ENCODE data around the gene GPC3. TPM values are rescaled to one million over a fixed set of nuclear protein-coding genes. Genes with fewer than 3 reads are reported as not detected.
"Not testable (repeated sequence)": the region's sequence is repeated elsewhere in the genome, so short reads cannot be mapped to it uniquely, and the experiment has no call there.

The GPC3 gene
- total RNA-seq, 1 donor = not detected

GRCh38 chrX:133897593-133898163, 87.7 kb downstream of the GPC3 start:
- DNase-seq (ENCODE audit: insufficient read length, low spot score, missing footprints) = no peak
- Histone ChIP-seq H4K20me1 (ENCODE audit: insufficient read depth, low read length) (no peaks in the 10 kb centered on the region), H3K4me1 (ENCODE audit: insufficient read depth, low read length) (no peaks in the 10 kb centered on the region), H3K4me2 (ENCODE audit: insufficient read depth, low read length) (no peak overlapping the region), H3K36me3 (ENCODE audit: insufficient read depth, low read length) (no peaks in the 10 kb centered on the region), H3K4me3 (ENCODE audit: insufficient read depth, low read length) (no peak overlapping the region), H3K27ac (ENCODE audit: low read depth, low read length) (no peak overlapping the region), H3K79me2 (ENCODE audit: insufficient read depth, low read length) (no peaks in the 10 kb centered on the region), H3K9me3 (ENCODE audit: low read depth, low read length) (no peaks in the 10 kb centered on the region), H3K27me3 (ENCODE audit: insufficient read depth, low read length) (no peaks in the 10 kb centered on the region), H2AFZ (ENCODE audit: low read length) (no peak overlapping the region)
- no peak for TF ChIP-seq CTCF (IDR thresholded peaks at IDR 0.05; ENCODE audit: extremely low read depth, low read depth, low read length)

GRCh38 chrX:133892337-133892736, 93.1 kb downstream of the GPC3 start:
- H3K4me1 ChIP-seq (ENCODE audit: insufficient read depth, low read length) = no peaks in the 10 kb centered on the region
- H3K27me3 ChIP-seq (ENCODE audit: insufficient read depth, low read length) = no peaks in the 10 kb centered on the region
- no peaks in the 10 kb centered on the region for H3K36me3 ChIP-seq (ENCODE audit: insufficient read depth, low read length)
- no peak for TF ChIP-seq CTCF (IDR thresholded peaks at IDR 0.05; ENCODE audit: extremely low read depth, low read depth, low read length)
- DNase-seq (ENCODE audit: insufficient read length, low spot score, missing footprints) = no peak
- H3K9me3 ChIP-seq (ENCODE audit: low read depth, low read length) = no peaks in the 10 kb centered on the region
- H3K4me3 ChIP-seq (ENCODE audit: insufficient read depth, low read length) = no peak overlapping the region
- H4K20me1 ChIP-seq (ENCODE audit: insufficient read depth, low read length) = no peaks in the 10 kb centered on the region
- H3K27ac ChIP-seq (ENCODE audit: low read depth, low read length) = no peak overlapping the region
- no peak overlapping the region for H3K4me2 ChIP-seq (ENCODE audit: insufficient read depth, low read length)
- no peak overlapping the region for H2AFZ ChIP-seq (ENCODE audit: low read length)
- H3K79me2 ChIP-seq (ENCODE audit: insufficient read depth, low read length) = no peaks in the 10 kb centered on the region

GRCh38 chrX:133888984-133889383, 96.4 kb downstream of the GPC3 start:
- DNase-seq (ENCODE audit: insufficient read length, low spot score, missing footprints) = no peak
- Histone ChIP-seq H4K20me1 (ENCODE audit: insufficient read depth, low read length) (no peaks in the 10 kb centered on the region), H3K4me3 (ENCODE audit: insufficient read depth, low read length) (no peak overlapping the region), H3K4me2 (ENCODE audit: insufficient read depth, low read length) (no peak overlapping the region), H3K79me2 (ENCODE audit: insufficient read depth, low read length) (no peaks in the 10 kb centered on the region), H3K27ac (ENCODE audit: low read depth, low read length) (no peak overlapping the region), H3K4me1 (ENCODE audit: insufficient read depth, low read length) (no peaks in the 10 kb centered on the region), H2AFZ (ENCODE audit: low read length) (no peak overlapping the region), H3K9me3 (ENCODE audit: low read depth, low read length) (no peaks in the 10 kb centered on the region), H3K36me3 (ENCODE audit: insufficient read depth, low read length) (no peaks in the 10 kb centered on the region), H3K27me3 (ENCODE audit: insufficient read depth, low read length) (no peaks in the 10 kb centered on the region)
- TF ChIP-seq CTCF (IDR thresholded peaks at IDR 0.05; ENCODE audit: extremely low read depth, low read depth, low read length) = no peak

GRCh38 chrX:133888084-133888483, 97.3 kb downstream of the GPC3 start:
- H3K9me3 ChIP-seq (ENCODE audit: low read depth, low read length); H3K4me2 ChIP-seq (ENCODE audit: insufficient read depth, low read length); H3K27me3 ChIP-seq (ENCODE audit: insufficient read depth, low read length); H4K20me1 ChIP-seq (ENCODE audit: insufficient read depth, low read length); H3K79me2 ChIP-seq (ENCODE audit: insufficient read depth, low read length); H3K4me3 ChIP-seq (ENCODE audit: insufficient read depth, low read length); DNase-seq (ENCODE audit: insufficient read length, low spot score, missing footprints); H3K4me1 ChIP-seq (ENCODE audit: insufficient read depth, low read length); H3K36me3 ChIP-seq (ENCODE audit: insufficient read depth, low read length); H3K27ac ChIP-seq (ENCODE audit: low read depth, low read length); H2AFZ ChIP-seq (ENCODE audit: low read length): not testable (repeated sequence)

All from osteoblast (primary cell).